G401 (cell line): ENCODE measurements around the gene CLSTN1. TPM values are rescaled to one million over a fixed set of nuclear protein-coding genes. Genes with fewer than 3 reads are reported as not detected.
A peak's percentile ranks its signal among the peaks of the same experiment; 100 is the strongest.
"Not testable (repeated sequence)": the region's sequence is repeated elsewhere in the genome, so short reads cannot be mapped to it uniquely, and the experiment has no call there.

Source experiments
- DNase-seq: peaks from one replicate; pipeline ENCODE4 v3.0.0-alpha.2; 2015; ENCODE audit warnings: low spot score
- in situ Hi-C: cut with HindIII; loops from 2 replicates; pipeline ENCODE4 v1.10.0; 2016; ENCODE audit warnings: low sequenced_read_pairs, mixed read lengths
- total RNA-seq: library from RNA; depleted of rRNA; stranded (reverse); fragments of >200 nt; shearing (Covaris generic); gene quantifications from 2 replicates; pipeline ENCODE4 v1.2.3, GENCODE V29; 2014

CLSTN1 gene
- total RNA-seq, 1 experiment from 2014 or later: 175 TPM

DNA sequence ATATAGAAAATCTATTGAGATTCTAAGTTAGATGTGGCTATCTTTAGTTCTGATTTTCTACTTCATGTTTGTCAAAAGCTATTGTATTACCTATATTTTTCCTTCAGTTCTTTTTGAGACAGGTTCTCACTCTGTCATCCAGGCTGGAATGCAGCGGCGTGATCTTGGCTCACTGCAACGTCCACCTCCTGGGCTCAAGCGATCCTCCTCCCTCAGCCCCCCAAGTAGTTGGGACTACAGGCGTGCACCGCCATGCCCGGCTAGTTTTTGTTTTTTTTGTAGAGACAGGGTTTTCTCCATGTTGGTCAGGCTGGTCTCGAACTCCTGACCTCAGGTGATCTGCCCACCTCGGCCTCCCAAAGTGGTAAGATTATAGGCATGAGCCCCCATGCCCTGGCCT is 75.4 kb downstream of the CLSTN1 start:
- in situ Hi-C loops, DNase-seq: not testable (repeated sequence)

DNA sequence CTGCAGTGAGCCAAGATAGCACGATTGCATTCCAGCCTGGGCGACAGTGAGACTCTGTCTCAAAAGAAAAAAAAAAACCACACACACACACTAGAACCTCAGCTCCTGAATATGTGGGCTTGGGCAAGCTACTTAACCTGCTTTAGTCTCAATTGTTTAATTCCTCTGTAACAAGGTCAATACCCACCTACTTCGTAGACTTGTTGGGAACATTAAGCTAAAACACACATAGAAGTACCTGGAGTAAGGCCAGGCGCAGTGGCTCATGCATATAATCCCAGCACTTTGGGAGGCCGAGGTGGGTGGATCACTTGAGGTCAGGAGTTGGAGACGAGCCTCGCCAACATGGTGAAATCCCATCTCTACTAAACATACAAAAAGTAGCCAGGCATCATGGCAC is 77.1 kb downstream of the CLSTN1 start:
- no peak for DNase-seq
- in situ Hi-C loops: no loop called here

DNA sequence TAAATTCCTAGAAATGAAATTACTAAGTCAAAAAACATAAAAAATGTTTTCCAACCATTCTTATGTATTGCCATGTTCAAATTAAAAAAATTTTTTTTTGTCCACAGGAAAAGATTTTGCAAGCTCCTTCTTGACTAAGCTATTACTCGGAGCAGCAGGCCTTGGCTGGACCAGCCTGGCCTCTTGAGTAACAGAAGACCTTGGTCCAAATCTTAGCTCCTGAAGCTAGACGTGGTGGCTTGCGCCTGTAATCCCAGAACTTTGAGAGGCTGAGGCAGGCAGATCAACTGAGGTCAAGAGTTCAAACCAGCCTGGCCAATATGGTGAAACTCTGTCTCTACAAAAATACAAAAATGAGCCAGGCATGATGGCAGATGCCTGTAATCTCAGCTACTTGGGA is 77.6 kb downstream of the CLSTN1 start:
- DNase-seq: no peak
- in situ Hi-C loops: no loop called here

DNA sequence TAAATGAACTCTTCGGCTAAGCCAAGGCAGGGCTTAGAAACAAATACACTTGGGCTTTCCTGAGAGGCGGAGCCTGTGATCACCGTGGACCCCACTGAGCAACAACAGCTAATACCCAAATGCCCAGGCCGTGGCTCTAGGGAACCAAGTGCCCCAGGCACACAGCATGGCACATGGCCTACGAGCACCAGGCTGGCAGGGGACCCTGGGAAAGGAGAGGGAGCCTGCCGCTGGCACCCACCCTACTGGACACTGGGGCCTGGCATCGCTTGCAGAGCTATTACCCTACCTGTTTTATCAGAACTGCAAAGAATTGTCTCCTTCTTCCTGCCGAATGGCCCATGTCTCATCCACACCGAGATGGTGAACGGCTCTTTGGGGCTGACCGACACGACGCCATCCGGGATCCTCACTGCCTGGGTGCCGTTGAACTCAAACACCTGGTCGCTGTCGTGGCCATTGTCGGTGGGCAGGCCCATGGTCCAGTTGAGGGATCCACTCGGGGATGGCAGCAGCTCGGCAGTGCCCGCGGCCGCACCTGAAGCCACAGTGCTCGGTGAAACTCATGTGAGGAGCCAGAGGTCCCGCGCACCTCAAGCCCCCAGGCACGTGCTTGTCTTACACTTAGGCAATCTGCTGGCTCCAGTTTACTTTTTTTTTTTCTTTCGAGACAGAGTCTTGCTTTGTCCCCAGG is 79.5 kb downstream of the CLSTN1 start:
- DNase-seq: no peak
- in situ Hi-C loops: no loop called here

DNA sequence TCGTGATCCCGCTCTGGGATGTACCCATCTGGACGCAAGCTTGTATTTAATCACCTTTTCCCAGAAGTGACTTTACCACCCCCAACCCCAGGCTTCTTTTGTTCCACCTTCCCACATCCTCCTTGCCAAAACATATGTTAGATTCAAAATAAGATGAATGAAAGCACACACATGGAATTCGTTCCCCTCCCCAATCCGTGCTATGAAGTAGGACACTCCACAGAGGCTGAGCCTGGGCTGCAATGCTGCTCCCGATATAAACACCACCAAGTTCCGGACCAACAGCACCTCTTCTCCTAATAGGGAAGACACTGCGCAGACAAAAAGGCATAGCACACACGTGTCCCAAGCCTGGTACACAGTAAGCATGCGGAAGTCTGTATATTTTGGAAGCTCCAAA is 86.1 kb downstream of the CLSTN1 start:
- in situ Hi-C loops: no loop called here
- peak; percentile 21 for DNase-seq

DNA sequence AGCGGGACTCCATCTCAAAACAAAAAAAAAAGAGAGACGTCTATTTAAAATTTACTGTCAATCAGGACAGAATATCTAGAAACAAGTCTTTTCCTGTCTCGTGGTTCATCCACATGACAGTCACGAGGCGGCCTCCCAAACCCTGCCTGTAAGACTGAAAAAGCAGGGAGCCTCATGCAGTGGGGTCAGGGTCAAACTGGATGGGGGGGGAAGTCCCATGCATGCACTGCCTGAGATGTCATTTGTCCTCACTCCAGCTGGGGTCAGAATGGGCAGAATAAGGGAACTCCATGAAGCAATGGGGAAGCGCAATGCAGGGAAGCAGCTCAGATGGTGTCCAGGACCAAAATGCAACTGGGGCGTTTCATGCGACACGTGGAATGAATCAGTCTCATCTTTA is 86.7 kb downstream of the CLSTN1 start:
- in situ Hi-C loops: no loop called here
- no peak for DNase-seq

DNA sequence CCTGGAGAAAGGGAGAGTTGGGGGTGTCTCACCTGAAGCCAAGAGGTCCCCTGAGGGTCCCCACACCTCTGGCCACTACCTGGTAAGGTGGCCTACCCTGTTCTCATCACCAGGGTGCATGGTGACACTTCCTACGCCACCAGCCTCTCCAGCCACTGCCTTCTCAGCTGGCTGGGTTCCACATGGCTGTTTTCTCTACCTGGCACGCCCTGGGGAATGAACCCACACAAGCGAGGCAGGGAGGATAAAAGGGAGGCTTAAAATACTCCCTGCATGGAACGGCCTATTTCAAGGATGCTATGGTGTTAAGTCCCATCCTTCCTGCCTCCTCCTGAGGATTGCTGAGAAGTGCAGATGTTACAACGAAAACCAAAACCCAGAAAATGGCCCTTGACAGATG is 87.5 kb downstream of the CLSTN1 start:
- in situ Hi-C loops: no loop called here
- DNase-seq: peak; percentile 38

DNA sequence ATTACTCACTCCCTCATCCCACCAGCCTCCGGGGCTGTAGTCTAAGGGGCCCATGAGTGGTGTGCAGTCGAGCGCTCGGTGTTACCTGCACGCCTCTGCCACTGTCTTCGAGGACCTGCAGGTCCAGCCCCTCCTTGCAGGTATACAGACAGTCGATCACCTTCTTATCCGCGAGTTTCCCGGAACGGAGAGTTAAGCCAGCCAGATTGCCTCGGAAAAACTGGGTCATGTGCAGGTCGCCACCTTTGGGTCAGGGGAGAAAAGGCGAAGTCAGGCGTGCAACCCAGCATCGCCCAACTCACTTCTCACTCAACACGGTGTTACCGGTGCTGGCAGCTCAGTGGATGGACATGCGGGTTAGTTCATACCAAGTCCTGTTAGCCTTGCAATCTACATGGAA is 88.0 kb downstream of the CLSTN1 start:
- in situ Hi-C loops: no loop called here
- no peak for DNase-seq

DNA sequence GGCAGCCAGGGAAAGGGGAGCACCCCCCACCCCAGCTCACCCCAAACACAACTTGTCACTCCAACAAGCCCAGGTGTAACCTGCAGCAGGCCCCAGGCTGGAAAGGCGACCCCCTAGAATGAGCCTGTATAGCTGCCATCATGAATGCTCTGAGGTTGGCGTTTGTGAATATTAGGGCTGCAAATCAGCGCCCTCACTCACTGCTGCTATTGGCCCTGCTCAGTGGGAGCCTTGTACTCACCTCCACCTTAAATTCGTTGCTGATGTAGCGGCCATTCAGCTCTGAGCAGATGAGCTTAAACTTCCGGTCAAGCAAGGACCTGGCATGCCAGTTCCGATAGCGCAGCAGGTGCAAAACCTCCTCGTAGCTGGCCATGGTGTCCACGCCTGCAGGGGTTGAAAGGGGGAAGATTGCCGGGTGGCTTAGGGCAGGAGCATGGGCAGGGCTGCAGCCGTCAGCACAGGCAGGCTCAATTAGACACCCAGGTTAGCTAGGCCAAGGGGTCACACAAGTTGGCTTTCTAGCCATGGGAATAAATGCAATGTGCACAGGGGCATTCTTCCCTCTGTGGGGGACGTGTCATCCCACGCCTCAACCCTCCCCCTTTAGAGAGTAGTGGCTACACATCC is 90.5 kb downstream of the CLSTN1 start:
- in situ Hi-C loops: no loop called here
- DNase-seq: no peak

DNA sequence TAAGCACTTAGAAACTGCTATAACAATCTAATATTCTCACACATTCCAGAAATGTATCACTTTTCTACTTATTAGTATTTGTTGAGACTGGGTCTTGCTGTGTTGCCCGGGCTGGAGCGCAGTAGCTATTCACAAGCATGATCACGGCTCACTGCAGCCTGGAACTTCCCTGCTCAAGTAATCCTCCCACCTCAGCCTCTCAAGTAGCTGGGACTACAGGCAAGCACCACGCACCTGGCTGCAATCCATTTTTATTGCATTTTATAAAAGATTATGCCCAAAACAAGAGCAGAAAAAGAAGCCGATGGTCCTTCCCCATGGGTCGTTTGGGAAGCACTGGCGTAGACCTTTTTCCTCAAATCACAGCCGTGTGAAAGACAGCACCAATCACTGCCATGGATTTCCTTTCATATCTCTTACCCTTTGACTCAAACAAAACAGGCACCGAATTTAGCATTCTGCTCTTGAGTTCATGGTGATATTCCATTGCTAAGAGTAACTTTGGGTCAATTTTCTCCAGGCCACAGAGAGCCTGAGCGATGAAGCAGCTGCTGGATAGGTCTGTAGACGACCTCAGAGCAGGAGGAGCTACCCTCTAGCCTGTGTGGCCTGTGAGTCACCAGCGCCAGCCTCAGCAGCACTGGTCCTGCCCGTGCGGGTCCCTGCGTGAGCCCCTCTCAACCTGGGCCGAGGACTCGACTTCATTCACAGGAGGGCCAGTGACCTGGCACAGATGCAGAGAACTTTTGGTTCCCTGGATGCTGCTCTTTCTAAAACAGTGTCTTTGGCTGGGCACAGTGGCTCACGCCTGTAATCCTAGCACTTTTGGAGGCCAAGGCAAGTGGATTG is 91.4 kb downstream of the CLSTN1 start:
- DNase-seq: peak; percentile 29
- in situ Hi-C loops: no loop called here

DNA sequence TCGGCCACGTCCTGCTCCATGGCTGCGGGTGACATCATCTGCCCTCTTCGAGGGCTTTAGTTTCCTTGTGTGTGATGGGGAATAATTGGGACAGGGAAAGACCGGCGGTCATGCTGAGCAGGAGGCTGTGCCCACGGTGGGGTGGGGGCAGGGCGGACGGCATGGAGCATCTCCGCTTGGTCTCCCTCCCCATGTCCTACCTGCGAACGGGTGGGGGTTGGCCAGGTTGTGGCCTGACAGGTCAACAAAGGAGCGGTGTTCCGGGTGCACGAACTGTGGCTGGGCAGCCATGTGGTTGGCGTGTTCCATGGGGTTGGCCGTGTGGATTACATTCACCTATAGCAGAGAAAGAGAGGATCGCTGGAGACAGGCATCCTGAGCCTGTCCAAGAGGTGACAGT is 92.2 kb downstream of the CLSTN1 start:
- no peak for DNase-seq
- in situ Hi-C loops: no loop called here

DNA sequence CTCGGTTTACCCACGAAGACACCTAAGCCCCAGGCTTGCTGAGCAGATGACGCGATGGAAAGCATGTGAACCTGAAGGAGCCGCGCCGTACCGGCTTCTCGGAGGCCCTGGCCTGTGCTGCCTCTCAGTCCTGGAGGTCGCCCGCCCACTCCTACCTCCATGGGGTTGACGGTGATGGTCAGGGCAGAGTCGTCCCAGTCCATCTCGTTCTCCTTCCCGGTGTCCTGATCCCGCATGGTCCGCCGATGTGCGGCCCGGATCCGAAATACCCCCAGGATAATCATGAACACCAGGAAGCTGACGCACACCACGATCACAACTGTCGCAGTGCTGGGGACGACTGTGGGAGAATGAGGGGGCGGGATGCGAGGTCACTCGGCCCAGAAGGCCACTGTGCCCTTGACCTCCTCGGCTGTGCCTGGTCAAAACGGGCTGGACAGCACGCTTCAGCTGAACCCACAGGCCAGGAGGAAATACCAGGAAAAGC is 92.7 kb downstream of the CLSTN1 start:
- DNase-seq: no peak
- in situ Hi-C loops: no loop called here

DNA sequence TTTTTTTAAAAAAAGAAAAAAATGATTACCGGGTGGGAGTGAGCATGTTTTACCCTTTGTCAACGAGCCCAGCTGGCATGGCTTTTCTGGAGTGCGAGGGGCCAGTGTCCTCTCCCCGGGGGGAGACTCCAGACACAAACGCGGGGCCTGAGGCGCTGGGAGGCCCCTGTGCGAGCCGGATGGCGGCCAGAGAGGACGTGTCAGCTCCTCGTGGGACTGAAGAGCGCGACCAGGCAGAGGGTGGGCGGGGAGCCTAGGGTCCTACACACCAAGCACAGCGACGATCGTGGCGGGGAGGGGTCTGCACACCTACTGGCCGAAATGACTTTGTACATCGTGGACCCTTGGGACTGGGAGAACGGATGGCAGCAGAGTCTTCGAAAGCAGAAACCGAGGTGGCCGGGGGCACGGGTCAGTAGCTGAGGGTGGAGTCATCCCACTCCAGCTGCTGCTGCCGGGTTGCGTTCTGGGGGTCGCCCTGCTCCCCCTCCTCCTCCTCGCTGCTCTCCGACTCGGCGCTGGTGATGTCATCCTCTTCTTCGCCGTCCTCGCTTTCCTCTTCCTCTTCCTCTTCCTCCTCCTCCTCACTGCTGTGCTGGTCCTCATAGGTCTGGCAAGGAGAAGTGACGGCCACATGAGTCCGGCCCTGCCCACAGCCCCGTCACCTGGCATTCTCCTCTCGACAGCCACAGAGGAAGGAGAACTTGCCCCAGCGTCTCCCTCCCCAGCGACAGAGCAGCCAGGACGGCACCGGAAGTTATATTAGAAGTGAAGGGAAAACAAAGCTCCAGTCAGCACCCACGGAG is 93.5 kb downstream of the CLSTN1 start:
- in situ Hi-C loops: no loop called here
- no peak for DNase-seq

DNA sequence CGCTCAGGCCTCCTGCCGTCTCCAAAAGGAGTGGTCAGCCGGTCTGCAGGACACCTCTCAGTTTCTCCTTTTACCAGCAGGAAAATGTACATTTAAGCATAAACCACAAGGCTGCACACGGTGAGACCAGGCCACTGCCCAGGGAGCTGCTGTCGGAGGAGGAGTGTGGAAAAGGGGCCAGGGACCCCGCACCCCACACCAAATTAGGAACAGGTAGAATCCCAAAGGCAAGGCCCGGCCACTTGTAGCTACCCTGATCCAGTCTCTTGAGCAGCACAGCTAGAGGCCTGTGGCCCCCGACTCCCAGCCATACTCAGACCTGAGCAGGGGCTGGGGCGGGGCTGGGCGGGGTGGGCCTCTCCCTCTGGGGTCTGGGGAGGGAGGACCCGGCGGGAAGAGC is 94.2 kb downstream of the CLSTN1 start:
- in situ Hi-C loops: no loop called here
- no peak for DNase-seq

DNA sequence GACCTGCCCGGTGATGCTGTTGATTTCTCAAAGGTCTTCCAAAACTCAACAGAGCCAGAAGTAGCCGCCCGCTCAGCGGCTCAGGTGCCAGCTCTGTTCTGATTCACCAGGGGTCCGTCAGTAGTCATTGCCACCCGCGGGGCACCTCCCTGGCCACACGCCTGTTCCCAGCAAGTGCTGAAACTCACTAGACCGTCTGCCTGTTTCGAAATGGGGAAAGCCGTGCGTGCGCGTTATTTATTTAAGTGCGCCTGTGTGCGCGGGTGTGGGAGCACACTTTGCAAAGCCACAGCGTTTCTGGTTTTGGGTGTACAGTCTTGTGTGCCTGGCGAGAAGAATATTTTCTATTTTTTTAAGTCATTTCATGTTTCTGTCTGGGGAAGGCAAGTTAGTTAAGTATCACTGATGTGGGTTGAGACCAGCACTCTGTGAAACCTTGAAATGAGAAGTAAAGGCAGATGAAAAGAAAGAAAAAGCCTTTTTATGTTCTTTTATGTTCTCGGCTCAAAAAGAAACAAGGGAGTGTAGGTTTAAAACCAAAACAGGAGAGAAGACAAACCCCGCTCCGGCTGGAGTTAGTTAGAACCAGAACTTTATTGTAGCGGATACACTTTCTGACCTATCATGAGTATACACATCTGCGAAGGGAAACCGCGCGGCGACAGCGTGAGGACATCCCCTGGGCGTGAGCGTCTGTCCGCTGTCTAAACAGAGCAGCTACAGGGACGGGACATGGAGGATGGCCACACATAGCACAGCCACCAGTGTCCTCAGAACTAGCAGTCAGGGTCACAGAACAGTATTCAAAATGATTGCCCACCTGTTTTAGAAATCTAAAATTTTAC is 95.1 kb downstream of the CLSTN1 start:
- in situ Hi-C loops: no loop called here
- peak; percentile 52 for DNase-seq

DNA sequence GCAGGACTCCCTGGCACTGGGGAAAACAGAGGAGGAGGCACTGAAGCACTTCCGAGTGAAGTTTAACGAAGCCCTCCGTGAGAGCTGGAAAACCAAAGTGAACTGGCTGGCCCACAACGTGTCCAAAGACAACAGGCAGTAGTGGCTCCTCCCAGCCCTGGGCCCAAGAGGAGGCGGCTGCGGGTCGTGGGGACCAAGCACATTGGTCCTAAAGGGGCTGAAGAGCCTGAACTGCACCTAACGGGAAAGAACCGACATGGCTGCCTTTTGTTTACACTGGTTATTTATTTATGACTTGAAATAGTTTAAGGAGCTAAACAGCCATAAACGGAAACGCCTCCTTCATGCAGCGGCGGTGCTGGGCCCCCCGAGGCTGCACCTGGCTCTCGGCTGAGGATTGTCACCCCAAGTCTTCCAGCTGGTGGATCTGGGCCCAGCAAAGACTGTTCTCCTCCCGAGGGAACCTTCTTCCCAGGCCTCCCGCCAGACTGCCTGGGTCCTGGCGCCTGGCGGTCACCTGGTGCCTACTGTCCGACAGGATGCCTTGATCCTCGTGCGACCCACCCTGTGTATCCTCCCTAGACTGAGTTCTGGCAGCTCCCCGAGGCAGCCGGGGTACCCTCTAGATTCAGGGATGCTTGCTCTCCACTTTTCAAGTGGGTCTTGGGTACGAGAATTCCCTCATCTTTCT is 96.7 kb downstream of the CLSTN1 start:
- in situ Hi-C loops: no loop called here
- no peak for DNase-seq

DNA sequence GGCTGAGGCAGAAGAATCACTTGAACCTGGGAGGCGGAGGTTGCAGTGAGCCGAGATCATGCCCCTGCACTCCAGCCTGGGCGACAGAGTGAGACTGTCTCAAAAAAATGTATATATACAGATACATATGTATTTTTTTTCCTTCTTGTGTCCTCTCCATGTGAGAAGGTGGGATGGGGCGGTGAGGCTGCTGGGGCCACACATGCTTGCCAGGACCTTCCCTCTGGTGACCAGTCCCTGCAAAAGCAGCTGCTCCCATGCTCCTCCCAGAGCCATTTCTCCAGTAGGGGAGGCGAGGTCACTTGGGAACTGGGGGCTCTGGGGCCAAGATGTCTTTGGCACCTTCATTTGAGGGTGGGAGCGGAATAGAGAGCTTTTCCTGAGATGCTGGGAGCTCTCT is 97.4 kb downstream of the CLSTN1 start:
- in situ Hi-C loops: no loop called here
- DNase-seq: no peak
